GM12892 (cell line): ENCODE data around the gene CCDC6.
"Not testable (repeated sequence)": the region's sequence is repeated elsewhere in the genome, so short reads cannot be mapped to it uniquely, and the experiment has no call there.

Experiments
- DNase-seq: peaks from one replicate; pipeline ENCODE4 v3.0.0; 2011; ENCODE audit not compliant: insufficient read length
- FAIRE-seq: peaks from 2 replicates; lab custom pipeline; 2011; peaks lifted over from hg19 to GRCh38; lab: Jason Lieb, UNC
- POLR2A ChIP-seq: IDR thresholded peaks from 2 replicates; pipeline ENCODE4 v1.6.1; 2011; ENCODE audit warnings: low read depth, low read length, control low read depth
- POLR2AphosphoS5 ChIP-seq: IDR thresholded peaks from 2 replicates; pipeline ENCODE4 v1.6.1; 2011; ENCODE audit warnings: low read depth, low read length, control low read depth
- TAF1 ChIP-seq: IDR thresholded peaks from 2 replicates; pipeline ENCODE4 v1.6.1; 2011; ENCODE audit warnings: low read depth, mild to moderate bottlenecking, control low read depth, low read length, borderline replicate concordance

CCDC6 gene

GRCh38 chr10:59754951-59755350 lies 151.4 kb downstream of the CCDC6 start:
- no peak for FAIRE-seq
- DNase-seq = no peak
- no peak for TF ChIP-seq TAF1
- no peak for TF ChIP-seq POLR2A
- TF ChIP-seq POLR2AphosphoS5 = no peak

- no peak for TF ChIP-seq POLR2AphosphoS5
- no peak for TF ChIP-seq POLR2A
- no peak for TF ChIP-seq TAF1
- DNase-seq = no peak
- FAIRE-seq = no peak
Measured at GRCh38 chr10:59753267-59753666, 153.1 kb downstream of the CCDC6 start, which contains the start of gene MRLN. Gene MRLN, minus strand, starts transcription at chr10:59753455.

DNA sequence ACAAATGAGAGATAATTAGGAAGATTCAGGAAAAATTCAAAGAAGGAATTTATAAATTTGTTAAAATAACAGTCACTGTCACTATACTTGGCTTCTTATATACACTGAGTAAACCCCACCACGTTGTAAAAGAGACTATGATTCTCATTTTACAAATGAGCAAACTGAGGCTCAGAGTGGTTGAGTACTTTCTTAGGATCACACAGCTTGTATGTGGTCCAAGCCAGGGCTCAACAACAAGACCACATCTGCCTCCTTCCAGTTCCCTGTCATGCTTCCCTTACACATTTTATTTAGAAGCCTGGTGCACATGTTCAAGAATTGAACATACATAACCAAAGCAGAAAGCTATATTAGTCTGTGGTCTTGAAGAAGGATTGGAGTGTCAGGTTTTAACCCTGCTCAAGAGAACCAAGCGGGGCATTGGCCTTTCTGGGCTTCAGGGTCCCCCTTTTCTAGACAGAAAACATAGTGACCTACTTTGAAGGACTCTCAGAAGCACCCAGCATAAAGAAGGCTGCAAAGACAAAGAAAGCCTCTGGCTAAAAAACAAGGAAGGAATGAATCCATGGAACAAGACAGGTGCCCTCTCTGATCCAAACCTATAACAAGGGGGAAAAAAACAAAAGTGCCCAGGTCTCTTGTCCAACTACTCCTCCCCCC lies 153.9 kb downstream of the CCDC6 start:
- no peak for FAIRE-seq
- no peak for DNase-seq
- TF ChIP-seq POLR2A (no peak), TAF1 (no peak), POLR2AphosphoS5 (no peak)

DNA sequence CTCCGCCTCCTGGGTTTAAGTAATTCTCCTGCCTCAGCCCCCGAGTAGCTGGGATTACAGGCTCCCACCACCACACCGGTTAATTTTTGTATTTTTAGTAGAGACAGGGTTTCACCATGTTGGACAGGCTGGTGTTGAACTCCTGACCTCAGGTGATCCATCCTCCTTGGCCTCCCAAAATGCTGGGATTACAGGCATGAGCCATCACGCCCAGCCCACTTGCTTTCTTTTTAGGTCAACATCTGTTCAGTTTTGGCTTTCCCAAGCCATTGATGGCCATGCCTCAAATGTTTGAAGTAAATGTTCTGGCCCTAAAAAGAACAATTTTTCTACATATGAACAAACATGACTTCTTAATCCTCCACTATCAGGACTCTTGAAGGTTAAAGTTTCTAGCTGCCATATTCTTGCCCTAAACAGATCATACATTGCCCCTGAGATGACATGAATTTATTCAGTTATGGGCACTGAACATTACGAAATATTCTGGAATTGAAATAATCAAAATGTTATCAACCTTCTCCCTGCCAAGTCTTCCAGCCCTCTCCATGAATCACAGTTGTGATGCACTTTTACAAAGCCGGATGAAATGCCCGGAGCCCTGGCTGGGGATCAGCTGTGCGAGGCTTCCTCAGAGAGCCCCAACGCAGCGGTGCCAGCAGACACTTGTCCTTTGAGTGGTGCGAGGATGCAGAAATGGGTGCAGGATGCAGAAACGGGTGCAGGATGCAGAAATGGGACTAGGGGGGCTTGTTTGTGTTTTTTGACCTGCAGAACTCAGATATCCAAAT lies 156.0 kb downstream of the CCDC6 start:
- FAIRE-seq (no peak), DNase-seq (no peak)
- TF ChIP-seq TAF1 (no peak), POLR2A (no peak), POLR2AphosphoS5 (no peak)

DNA sequence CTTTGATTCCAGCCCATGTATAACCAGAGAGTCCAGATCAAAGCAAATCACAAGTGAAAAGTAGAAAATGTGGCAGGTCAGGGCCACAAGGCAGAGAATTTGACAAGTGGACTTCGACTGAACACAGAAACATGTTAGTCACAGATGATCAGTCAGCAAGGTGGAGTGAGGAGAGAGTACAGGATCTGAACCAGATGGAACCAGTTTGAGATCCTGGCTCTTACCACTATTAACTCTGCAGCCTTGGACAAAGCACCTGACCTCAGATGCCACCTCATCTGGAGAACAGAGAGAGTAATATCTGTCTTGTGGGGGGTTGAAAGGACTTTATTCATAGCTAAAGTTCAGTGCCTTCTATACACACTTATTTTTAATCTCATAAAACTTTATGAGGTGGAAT lies 157.5 kb downstream of the CCDC6 start:
- FAIRE-seq (no peak), DNase-seq (peak; percentile 4)
- no peak for TF ChIP-seq TAF1
- TF ChIP-seq POLR2A = no peak
- no peak for TF ChIP-seq POLR2AphosphoS5

DNA sequence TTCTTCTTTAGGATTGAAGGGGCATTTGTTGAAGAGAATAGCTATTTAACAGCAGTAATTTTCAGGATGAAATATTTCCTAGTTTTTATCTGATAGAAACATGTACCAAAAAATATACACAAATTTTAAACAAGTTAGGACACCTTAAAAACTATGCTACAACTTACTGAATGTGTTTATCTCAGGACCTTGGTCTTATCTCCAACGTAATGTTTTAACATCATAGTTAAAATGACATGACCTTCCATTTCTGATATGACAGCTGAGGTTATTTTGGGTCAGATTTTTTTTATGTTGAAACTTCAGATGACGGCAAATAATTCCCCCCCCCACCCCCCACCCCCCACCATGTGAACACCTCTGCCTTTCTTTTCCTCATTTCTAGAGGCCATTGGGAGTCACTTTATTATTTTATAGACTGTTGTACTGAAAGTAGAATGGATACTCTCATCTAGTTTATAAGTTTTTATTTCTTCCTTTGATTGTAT lies 161.1 kb downstream of the CCDC6 start:
- FAIRE-seq (no peak), DNase-seq (no peak)
- TF ChIP-seq POLR2A (no peak), TAF1 (no peak), POLR2AphosphoS5 (no peak)

DNA sequence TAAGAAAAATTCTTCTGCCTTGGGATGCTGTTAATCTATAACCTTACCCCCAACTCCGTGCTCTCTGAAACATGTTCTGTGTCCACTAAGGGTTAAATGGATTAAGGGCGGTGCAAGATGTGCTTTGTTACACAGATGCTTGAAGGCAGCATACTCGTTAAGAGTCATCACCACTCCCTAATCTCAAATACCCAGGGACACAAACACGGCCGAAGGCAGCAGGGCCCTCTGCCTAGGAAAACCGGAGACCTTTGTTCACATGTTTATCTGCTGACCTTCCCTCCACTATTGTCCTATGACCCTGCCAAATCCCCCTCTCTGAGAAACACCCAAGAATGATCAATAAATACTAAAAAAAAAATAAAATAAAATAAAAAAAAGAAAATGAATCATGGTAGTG lies 161.6 kb downstream of the CCDC6 start:
- not testable (repeated sequence) for DNase-seq, FAIRE-seq

DNA sequence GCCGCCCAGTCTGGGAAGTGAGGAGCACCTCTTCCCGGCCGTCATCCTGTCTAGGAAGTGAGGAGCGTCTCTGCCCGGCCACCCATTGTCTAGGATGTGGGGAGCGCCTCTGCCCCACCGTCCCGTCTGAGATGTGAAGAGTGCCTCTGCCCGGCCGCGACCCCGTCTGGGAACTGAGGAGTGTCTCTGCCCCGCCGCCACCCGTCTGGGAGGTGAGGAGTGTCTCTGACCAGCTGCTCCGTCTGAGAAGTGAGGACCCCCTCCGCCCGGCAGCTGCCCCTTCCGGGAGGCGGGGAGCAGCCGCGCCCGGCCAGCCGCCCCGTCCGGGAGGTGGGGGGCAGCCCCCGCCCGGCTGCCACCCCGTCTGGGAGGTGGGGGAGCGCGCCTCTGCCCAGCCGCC lies 162.2 kb downstream of the CCDC6 start:
- not testable (repeated sequence) for DNase-seq, FAIRE-seq

DNA sequence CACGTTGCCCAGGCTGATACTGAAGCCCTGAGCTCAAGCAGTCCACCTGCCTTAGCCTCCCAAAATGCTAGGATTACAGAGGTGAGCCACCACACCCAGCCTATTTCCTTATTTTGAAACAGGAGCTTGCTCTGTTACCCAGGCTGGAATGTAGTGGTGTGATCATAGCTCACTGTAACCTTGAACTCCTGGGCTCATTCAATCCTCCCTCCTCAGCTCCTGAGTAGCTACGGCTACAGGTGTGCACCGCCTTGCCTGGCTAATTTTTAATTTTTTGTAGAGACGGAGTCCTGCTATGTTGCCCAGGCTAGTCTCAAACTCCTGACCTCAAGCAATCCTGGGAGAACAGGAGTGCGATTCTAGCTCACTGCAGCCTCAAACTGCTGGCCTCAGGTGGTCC lies 164.8 kb downstream of the CCDC6 start:
- FAIRE-seq (no peak), DNase-seq (no peak)
- TF ChIP-seq TAF1 (no peak), POLR2A (no peak), POLR2AphosphoS5 (no peak)

DNA sequence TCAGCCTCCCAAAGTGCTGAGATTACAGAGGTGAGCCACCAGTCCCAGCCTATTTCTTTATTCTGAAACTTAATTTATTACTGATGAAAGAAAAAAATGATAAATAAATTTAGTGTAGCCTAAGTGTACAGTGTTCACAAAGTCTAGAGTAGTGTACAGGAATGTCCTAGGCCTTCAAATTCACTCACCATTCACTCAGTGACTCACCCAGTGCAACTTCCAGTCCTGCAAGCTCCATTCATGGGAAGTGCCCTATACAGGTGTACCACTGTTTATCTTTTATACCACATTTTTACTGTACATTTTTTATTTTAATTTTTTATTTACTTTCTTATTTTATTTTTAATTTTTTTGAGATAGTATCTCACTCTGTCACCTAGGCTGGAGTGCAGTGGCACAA lies 165.3 kb downstream of the CCDC6 start:
- no peak for TF ChIP-seq TAF1
- TF ChIP-seq POLR2A = no peak
- TF ChIP-seq POLR2AphosphoS5 = no peak
- DNase-seq (no peak), FAIRE-seq (no peak)
